Testis (tissue), 2 donors: ENCODE results near the gene PCNX1.

Experiments used
- CTCF ChIP-seq, 3 experiments: fragments of 450-650 bp in 2 of 3; fragments of 200-600 bp in 1 of 3; sonication (generic) in 1 of 3; IDR thresholded peaks; one replicate each; pipeline ENCODE4 v1.5.1; 2016 to 2019; ENCODE audit warnings: antibody characterized with exemption in 3 of 3, mild to moderate bottlenecking in 2 of 3, moderate library complexity in 1 of 3
- POLR2A ChIP-seq: fragments of 450-650 bp; IDR thresholded peaks from one replicate; pipeline ENCODE4 v1.6.1; 2017; ENCODE audit warnings: antibody characterized with exemption, mild to moderate bottlenecking, moderate library complexity

- no peak for TF ChIP-seq CTCF (IDR thresholded peaks at IDR 0.05)
- no peak for TF ChIP-seq POLR2A
These were observed 236.4 kb downstream of the PCNX1 start for GRCh38 chr14:71143381-71144290.
